GM18867 (cell line): ENCODE results near the gene KDELR1.

Experiments used
- ATAC-seq: cut with Tn5 transposase; IDR thresholded peaks from one replicate; pipeline ENCODE4 v1.9.1; 2021; ENCODE audit warnings: mild to moderate bottlenecking, moderate library complexity; ENCODE audit not compliant: unreplicated experiment

Gene KDELR1

DNA sequence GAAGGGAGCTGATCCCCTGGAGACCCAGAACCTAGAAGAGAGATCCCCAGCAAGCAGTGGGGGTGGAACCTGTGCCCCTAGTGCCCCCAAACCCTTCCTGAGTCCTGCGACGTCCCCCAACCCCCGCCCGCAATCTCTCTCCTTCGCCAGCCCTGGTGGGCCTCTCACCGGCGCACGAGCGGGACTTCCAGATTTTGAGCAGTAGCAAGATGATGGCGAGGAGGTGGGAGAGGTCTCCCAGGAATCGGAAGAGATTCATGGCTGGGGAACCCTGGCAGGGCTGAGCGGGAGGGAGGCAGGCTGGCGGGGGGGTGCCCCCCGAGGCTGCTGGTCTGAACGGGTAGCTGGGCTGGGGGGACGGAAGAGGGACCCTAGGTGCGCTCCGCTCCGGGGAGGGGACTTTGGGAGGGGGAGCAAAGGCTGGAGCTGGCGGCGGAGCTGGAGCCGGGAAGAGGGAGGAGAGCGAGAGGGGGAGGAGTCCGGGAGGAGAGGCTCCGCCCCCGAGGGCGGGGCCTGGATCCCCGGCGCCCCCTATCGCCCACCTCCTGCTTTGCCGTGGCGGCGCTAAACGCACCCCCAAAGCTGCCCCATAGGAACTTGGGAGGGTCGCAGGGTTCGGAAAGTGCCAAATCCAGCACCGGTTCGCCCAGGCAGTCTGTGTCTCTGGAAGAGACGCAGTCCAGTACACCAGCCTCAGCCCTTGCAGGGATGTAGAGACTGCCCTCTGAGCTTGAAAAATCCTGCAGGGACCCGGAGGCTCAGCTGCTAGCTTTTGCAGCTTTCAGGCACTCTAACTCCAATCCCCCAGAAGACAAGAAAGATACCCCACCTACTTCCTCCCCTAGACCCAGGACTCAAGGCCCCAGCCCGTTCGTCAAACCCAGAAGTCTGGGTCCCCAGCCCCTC lies at the start of gene KDELR1:
Gene KDELR1, minus strand, starts transcription at position 452 of the 906 bp plus-strand sequence. Its CDS starts 193 bp downstream, at position 259.
- ATAC-seq = peak; percentile 72

DNA sequence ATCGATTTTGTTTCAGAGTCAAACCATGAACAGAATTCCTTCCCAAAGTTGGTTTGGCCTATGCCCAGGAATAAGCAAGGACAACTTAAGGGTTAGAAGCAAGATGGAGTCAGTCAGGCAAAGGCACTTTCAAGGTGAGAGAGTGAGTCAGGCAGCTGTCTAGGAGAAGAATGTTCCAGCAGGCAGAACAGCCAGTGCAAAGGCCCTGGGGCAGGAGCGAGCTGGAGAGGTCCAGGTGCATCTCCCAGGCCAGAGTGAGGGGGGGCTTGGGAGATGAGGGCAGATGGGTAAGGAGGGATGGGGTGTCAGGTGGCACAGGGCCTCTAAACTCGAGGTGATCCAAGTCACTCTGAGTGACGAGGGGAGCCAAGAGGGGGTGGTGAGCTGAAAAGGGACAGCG lies 45.2 kb upstream of the KDELR1 start:
- ATAC-seq = no peak

DNA sequence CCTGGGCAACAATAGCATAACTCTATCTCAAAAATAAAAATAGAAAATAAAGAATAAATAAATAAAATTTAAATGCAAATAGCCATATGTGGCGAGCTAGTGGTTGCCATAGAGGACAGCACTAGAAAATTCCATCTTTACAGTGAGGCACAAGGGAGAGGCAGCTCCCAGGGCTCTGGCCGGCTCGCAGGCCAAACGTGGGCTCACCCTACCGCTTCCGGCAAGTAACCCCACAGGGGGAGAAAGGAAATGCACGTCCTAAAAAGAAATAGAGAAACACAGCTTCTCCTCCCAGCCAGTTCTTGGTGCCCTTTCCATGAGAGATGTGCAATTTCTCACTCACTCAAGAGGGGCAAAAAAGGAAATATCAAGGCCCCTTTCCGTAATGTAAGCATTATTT lies 42.0 kb upstream of the KDELR1 start:
- ATAC-seq = no peak

DNA sequence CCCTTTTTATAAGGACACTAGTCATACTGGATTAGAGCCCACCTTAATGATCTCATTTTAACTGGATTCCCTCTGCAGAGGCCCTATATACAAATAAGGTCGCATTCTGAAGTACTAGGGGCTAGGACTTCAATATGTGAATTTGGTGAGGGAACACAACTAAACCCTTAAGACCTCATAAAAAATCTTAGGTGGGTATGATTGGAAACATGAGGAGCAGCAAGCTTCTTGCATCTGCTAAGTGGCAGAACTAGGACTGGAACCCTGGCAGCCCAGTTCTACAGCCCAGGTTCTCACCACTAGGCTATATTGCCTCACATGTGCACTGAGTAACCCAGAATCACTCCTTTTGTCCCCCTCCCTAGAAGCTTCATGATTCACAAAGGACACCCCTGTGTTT lies 37.3 kb upstream of the KDELR1 start:
- ATAC-seq = no peak

DNA sequence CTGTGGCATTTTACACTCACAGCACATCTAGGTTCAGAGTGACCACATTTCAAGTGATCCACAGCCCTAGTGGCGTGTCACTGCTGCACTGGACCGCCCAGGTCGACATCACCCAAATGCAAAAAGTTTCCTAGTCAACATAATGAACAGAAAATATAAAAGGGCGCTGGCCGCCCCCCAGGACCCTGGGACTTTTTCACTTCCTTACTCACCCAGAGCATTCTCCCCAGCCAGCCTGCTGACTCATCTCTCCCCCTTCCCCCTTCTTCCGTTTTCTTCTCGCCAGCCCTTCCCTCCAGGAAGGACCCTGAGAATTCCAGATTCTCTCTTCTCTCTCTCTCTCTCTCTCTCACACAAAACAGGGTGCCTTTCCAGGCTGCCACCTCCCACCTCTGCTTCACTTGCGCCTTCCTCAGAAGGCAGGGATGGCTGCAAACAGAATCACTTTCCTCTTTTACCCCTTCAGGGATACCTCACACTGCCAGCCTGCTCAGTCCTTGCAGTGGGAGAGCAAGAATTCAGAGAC lies 33.4 kb upstream of the KDELR1 start:
- ATAC-seq = no peak

DNA sequence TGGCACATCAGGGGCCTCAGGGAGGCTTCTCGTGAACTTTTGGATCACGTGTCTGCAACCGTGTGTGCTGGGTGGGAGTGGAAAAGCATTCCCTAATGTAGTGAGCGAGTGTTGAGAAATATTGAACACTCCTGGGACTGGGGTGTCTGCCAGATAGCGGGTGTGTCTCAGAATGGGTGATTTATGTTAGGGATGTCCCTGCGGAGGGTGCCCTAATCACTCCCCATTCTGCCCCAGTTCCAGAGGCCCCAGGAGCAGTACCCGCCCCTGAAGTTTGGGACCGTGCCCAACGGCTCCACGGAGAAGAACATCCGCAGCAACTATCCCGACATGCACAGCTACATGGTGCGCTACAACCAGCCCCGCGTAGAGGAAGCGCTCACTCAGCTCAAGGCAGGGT lies 30.2 kb upstream of the KDELR1 start:
- ATAC-seq = no peak

DNA sequence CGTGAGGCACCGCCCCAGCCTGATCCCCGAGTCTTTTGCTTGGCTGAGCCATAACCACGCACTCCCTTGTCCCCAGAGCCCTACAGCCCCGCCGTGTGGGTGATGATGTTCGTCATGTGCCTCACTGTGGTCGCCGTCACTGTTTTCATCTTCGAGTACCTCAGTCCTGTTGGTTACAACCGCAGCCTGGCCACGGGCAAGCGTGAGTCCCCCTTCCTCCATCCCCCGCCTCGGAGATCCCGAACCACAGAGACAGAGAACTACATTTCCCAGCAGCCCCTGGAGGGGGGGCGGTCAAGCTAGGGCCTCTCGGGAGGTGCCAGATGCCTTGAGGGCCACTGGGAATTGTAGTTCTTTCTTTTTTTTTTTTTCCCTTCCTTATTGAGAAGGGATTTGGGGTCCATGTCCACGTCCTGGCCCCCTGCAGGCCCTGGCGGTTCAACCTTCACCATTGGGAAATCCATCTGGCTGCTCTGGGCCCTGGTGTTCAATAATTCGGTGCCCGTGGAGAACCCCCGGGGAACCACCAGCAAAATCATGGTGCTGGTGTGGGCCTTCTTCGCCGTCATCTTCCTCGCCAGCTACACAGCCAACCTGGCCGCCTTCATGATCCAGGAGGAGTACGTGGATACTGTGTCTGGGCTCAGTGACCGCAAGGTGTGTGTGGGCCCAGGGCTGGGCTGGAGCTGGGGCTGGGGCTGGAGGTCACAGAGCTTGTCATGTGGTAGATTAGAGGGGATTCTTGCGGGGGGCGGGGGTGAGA lies 28.0 kb upstream of the KDELR1 start:
- ATAC-seq = peak; percentile 69

DNA sequence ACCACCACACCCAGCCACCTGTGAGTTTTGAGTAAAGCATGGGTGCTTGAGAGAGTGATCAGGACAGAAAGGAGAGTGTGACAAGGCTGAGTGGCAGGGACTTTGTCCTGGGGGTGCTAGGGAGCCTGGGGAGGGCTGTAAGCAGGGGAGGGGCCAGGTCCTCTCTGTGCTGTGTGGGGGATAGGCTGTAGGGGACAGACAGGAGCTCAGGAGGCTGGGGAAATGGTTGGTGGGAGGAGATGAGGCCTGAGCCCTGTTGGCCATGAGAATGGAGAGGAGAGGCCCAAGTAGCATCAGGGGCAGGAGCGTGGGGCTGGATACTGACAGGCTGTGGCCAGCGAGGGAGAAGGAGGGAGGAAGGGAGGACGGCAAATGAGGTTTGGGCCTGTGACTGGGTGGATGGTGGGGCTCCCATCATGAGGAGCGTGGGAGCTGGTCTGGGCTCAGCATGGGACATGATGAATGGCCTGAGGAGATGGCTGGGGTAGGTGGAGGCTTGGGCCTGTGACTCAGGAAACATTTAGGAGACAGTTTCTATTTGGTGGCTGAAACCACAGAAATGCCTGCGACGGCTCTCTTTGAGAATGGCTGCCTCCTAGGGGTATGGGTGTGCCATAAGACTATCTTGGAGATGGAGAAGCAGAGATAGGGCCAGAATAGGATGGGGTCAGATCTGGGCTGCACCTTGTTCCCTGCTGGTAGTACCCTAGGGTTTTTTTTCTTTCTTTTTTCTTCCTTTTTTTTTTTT lies 27.1 kb upstream of the KDELR1 start:
- no peak for ATAC-seq

DNA sequence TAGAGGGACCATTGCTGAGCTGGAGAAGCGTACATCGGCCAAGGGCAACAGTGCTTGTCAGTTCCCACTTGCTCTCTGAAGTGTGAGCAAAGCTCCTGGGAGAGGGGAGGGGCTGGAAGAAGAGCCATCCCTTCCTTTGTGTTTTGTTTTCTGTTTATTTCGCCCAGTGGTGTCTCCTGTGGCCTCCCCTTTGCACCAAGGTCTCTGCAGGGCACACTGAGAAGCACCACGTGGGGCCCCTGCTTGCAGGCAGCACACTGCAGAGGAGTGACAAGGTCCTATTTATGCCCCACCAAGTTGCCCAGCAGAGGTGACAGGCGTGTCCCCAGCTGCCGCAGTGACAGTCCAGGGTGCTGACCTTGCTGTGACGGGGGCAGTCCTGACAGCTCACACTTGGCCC lies 26.1 kb upstream of the KDELR1 start:
- no peak for ATAC-seq

DNA sequence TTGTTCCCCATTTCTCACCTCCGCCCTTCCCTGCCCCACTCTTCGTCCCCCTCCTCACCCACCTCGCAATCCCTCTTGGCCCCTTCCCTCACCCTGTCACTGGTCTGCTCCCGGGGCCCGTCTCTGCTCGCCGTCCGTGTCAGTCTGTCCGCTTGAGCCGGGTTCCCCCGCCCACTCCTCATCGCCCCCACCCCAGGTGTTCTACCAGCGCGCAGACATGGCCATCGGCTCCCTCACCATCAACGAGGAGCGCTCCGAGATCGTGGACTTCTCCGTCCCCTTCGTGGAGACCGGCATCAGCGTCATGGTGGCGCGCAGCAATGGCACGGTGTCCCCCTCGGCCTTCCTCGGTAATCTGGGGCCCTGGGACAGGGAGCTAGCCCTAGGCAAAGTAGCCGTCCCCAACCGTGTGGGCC lies 24.5 kb upstream of the KDELR1 start:
- no peak for ATAC-seq

DNA sequence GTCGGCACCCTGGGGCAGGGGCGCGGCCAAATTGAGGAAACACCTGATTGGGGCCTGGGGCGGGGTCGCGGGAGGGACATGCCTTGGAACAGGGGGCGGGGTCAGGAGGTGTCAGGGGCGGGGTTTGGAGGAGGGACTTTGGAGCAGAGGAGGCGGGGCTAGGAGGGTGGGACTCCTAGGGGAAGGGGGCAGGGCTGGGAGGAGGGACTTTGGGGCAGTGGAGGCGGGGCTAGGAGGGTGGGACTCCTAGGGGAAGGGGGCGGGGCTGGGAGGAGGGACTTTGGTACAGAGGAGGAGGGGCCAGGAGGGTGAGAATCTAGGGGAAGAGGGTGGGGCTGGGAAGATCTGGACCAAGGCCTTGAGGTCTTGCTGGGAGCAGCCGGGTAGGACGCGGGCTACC lies 24.0 kb upstream of the KDELR1 start:
- no peak for ATAC-seq

DNA sequence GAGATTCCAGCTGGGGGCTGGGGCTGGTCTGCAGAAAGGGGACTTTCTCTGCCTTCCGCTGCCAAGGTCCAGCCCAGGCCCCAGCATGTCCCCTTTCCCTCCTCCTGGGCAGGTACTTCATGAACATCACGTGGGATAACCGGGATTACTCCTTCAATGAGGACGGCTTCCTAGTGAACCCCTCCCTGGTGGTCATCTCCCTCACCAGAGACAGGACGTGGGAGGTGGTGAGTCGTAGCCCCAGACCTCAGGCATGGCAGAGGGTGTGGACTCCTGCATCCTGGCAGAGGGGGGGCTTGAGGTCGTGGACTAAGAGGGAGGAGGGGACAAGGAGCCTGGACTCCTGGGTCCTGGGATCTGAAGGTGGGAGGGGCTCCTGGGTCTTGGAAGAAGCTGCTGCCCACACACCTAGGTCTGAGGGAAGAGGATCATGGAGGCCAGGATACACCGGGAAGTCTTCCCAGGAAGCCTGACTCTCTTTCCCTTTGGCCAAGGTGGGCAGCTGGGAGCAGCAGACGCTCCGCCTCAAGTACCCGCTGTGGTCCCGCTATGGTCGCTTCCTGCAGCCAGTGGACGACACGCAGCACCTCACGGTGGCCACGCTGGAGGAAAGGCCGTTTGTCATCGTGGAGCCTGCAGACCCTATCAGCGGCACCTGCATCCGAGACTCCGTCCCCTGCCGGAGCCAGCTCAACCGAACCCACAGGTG lies 22.7 kb upstream of the KDELR1 start:
- no peak for ATAC-seq

DNA sequence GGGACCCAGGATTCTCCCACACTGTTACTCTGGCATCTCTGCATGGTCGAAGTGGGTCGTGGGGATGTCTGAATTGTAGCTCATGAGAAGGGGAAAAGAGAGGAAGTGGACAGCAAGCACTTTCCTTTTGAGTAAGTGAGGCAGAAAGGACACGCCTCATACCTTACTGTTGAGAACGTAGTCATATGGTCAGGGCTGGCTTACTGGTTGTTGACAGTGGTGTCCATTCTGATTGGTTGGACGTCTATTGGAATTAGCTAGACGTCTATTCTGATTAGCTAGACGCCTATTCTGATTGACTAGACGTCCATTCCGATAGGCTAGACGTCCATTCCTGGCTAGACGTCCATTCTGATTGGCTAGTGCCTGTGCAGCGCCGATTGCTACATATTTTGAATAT lies 14.5 kb upstream of the KDELR1 start:
- no peak for ATAC-seq

DNA sequence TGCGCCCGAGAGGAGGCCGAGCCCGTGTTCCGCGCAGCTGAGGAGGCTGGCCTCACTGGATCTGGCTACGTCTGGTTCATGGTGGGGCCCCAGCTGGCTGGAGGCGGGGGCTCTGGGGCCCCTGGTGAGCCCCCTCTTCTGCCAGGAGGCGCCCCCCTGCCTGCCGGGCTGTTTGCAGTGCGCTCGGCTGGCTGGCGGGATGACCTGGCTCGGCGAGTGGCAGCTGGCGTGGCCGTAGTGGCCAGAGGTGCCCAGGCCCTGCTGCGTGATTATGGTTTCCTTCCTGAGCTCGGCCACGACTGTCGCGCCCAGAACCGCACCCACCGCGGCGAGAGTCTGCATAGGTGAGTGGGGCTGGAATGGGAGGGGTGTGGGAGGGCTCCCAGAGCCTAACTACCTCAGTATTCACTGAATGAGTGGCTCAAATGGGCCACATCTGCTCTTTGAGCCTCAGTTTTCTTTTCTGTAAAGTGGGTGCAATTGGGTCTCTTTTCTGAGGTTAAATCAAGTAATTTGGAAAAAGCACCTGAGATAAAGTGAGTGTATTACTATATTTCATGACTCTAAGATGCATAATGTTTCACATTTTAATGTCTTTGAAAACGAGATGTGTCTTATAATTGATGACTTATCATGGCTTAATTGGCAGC lies 13.8 kb upstream of the KDELR1 start:
- ATAC-seq = no peak

DNA sequence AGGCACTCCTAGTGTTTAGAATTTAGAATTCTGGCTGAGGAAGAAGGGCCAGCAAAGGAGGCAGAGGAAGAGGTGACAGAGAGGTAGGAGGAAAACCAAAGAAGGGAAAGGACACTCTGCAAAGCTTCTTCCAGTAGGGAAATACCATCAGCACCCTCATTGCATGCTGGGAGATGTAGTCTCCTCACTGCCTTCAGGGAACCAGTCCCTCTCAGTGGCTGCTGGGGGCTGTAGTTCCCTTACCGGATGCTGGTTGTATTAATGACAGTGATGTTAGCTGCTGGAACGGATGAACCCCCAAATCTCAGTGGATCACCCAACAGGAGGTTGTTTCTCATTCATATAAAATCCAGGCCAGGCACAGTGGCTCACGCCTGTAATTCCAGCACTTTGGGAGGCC lies 12.3 kb upstream of the KDELR1 start:
- peak; percentile 53 for ATAC-seq

DNA sequence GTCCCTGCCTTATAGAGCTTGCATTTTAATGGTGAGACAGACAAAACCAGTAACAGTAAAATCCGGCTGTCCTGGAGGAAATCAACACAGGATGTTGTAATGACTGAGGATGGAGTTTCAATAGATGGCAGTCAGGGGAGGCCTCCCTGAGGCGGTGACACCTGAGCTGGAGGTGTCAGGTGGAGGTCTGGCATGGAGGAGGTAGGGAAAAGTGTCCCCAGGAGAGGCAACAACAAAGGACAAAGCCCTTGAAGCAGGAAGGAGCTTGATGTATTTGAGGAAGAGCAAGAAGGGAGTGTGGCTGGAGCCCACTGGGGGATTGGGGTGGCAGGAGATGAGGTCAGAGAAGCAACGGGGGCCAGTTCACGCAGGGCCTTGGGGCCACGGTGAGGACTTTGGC lies 9.9 kb upstream of the KDELR1 start:
- no peak for ATAC-seq

DNA sequence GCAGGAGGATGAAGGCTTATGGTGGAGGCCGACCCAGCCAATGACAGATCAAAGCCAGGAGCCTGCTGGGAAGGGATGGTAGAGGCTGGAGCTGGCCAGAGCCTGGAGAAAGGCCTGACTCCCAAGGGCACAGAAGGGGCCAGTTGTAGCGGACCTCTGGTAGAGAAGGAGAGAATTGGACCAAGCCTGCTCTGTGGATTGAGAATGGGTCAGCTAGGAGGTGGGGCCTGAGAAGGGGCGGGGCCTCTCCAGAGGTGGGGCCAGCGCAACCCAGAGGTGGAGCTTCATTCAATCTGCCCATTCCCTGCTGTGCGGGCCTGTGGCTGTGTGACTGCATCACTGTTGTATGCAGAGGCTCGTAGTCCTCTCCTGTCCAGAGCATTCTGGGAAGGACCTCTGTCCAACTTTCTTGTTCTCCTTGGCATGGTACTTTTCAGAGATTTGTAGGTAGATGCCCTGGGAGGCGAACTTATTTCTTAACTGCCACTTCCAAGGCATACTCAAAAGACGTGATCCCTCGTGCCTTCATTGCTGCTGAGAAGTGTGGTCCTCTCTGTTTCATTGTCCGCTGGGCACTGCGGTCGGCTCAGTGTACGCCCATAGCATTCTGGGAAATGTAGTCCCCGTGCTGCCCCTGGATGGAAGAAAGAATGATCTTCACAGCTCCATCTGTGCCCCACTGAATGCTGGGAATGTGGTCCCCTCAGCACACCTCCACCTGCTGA lies 8.8 kb upstream of the KDELR1 start:
- no peak for ATAC-seq

DNA sequence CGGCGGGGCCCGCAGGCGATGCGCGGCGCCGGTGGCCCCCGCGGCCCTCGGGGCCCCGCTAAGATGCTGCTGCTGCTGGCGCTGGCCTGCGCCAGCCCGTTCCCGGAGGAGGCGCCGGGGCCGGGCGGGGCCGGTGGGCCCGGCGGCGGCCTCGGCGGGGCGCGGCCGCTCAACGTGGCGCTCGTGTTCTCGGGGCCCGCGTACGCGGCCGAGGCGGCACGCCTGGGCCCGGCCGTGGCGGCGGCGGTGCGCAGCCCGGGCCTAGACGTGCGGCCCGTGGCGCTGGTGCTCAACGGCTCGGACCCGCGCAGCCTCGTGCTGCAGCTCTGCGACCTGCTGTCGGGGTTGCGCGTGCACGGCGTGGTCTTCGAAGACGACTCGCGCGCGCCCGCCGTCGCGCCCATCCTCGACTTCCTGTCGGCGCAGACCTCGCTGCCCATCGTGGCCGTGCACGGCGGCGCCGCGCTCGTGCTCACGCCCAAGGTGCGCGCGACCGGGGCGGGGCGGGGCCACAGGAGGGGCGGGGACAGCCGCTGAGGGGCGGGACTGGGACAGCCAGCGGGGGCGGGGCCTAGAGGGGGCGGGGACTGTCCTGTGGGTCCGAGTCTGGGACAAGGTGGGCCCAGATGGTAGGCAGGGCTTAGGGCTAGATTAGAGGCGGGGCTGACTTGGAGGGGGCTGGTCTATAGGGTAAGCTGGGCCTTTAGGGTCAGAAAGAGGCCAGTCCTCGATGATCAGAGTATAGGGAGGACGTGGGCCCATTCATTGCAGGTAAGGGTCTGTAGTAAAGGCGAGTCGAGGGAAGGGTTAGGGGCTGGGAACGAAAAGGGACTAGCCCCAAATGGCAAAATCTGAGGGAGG lies 7.3 kb upstream of the KDELR1 start:
- ATAC-seq = peak; percentile 58

DNA sequence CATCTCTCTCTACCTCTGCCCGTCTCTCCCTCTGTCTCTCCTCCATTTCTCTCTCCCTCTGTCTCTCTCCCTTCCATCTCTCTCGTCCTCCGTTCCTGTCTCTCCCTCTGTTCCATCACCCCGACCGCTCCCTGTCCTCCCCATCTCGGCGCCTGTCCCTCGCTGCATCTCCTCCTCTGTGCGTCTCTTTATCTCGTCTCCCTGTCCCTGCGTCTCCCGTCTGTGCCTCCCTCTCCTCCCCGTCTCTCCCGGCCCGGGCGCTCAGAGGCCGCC lies 6.7 kb upstream of the KDELR1 start:
- no peak for ATAC-seq
